Loucy (cell line): Measurements from ENCODE around the gene CD37.

ENCODE experiments used
- EZH2phosphoT487 ChIP-seq: fragments of 200-600 bp; IDR thresholded peaks from 2 replicates; pipeline ENCODE4 v1.6.1; 2018; ENCODE audit warnings: antibody characterized with exemption, mild to moderate bottlenecking, moderate library complexity, borderline replicate concordance
- TF ChIP-seq, protein P1 (sequence below): fragments of 200-600 bp; sonication (generic); conservative IDR thresholded peaks from 2 replicates; pipeline ENCODE4 v1.5.1; 2014; ENCODE audit warnings: mild to moderate bottlenecking, antibody characterized with exemption, low read length

DNA sequence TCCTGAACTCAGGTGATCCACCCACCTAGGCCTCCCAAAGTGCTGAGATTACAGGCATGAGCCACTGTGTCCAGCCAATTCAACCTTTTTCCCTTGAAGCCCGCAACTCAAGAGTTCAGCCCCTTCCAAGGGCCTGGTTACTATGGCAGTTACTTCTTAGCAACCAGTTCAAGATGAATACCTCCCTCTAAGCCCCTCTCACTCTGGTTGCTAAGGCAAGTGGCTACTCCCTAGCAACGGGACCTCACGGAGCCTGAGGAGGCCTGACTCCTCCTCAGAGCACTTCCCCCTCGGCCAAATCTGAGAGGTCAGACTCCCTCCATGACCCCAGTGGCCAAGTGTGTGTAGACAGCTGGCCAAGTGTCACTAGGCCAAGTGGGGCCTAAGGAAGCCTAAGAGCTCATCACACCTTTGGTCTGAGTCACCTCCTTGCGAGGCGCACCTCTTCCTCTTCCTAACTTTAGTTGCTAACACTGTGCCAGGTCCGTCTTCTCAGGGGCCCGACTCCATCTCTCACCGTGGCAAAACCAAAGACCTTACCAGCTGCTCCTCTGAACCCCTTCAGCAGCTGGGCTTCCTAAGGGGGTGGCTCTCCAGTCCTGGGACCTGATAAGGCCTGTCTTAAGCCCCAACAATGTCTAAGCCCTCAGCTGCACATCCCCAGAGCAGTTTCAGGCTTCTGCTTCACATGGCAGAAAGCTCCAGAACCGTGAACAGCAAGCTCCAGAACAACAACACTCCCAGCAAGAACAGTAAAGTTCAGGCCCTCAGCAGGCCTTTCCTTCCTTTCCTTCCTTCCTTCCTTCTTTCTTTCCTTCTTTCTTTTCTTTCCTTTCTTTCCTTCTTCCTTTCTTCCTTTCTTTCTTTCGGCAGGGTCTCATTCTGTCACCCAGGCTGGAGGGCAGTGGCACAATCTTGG, 9.6 kb downstream of the CD37 start:
- TF ChIP-seq, protein P1, sequence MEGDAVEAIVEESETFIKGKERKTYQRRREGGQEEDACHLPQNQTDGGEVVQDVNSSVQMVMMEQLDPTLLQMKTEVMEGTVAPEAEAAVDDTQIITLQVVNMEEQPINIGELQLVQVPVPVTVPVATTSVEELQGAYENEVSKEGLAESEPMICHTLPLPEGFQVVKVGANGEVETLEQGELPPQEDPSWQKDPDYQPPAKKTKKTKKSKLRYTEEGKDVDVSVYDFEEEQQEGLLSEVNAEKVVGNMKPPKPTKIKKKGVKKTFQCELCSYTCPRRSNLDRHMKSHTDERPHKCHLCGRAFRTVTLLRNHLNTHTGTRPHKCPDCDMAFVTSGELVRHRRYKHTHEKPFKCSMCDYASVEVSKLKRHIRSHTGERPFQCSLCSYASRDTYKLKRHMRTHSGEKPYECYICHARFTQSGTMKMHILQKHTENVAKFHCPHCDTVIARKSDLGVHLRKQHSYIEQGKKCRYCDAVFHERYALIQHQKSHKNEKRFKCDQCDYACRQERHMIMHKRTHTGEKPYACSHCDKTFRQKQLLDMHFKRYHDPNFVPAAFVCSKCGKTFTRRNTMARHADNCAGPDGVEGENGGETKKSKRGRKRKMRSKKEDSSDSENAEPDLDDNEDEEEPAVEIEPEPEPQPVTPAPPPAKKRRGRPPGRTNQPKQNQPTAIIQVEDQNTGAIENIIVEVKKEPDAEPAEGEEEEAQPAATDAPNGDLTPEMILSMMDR = no peak
- no peak for TF ChIP-seq EZH2phosphoT487
